ENCODE measurements around the gene ACSBG1.

GRCh38 chr15:78213425-78213750 is 21.0 kb downstream of the ACSBG1 start:
- TF ChIP-seq CTCF (IDR thresholded peaks at IDR 0.05) (no peak), POLR2A (IDR thresholded peaks at IDR 0.05) (no peak)

Data from esophagus squamous epithelium (tissue), 4 donors.